ENCODE measurements around the gene SSX4.
"Not testable (repeated sequence)": the region's sequence is repeated elsewhere in the genome, so short reads cannot be mapped to it uniquely, and the experiment has no call there.

GRCh38 chrX:48383239-48383638 is at the start of gene SSX4:
- not testable (repeated sequence) for TF ChIP-seq RFX5 (IDR thresholded peaks at IDR 0.05; ENCODE audit: low read length); CTCF (IDR thresholded peaks at IDR 0.05)
